ENCODE measurements around the gene CRISPLD2. TPM values are rescaled to one million over a fixed set of nuclear protein-coding genes. Genes with fewer than 3 reads are reported as not detected.
"Not testable (repeated sequence)": the region's sequence is repeated elsewhere in the genome, so short reads cannot be mapped to it uniquely, and the experiment has no call there.

Gene CRISPLD2
- polyA plus RNA-seq, 1 donor from 2014 or later, result 0.06 TPM

GRCh38 chr16:84869473-84869845 is 49.7 kb downstream of the CRISPLD2 start:
- no peaks in the 10 kb centered on the region for H4K20me1 ChIP-seq (ENCODE audit: insufficient read depth)
- H3K79me2 ChIP-seq (replicated peaks; ENCODE audit: insufficient read depth, low read length), result no peaks in the 10 kb centered on the region
- H3K4me3 ChIP-seq (ENCODE audit: low read length), result no peak overlapping the region
- no peaks in the 10 kb centered on the region for H3K9me2 ChIP-seq (ENCODE audit: insufficient read depth, low read length)
- no peak overlapping the region for H2AFZ ChIP-seq (ENCODE audit: low read depth, low read length)
- no peaks in the 10 kb centered on the region for H3K27me3 ChIP-seq (ENCODE audit: insufficient read depth, low read depth, low read length)
- no peak overlapping the region for H3K27ac ChIP-seq (ENCODE audit: low read length)
- no peak for TF ChIP-seq MXI1 (conservative IDR thresholded peaks at IDR 0.05; ENCODE audit: poor library complexity, severe bottlenecking)
- H3K36me3 ChIP-seq (ENCODE audit: insufficient read depth, low read length), result no peaks in the 10 kb centered on the region
- no peaks in the 10 kb centered on the region for H3K9me3 ChIP-seq (ENCODE audit: low read length)
- H3K4me2 ChIP-seq (ENCODE audit: low read length), result no peak overlapping the region
- H3K9ac ChIP-seq (ENCODE audit: low read length), result no peak overlapping the region
- H3F3A ChIP-seq (ENCODE audit: insufficient read depth, low read length, poor library complexity, severe bottlenecking), result no peaks in the 10 kb centered on the region

GRCh38 chr16:84872971-84873370 is 53.2 kb downstream of the CRISPLD2 start:
- not testable (repeated sequence) for H3K27me3 ChIP-seq (ENCODE audit: insufficient read depth, low read depth, low read length); H3K9me3 ChIP-seq (ENCODE audit: low read length); H3K4me3 ChIP-seq (ENCODE audit: low read length); H3F3A ChIP-seq (ENCODE audit: insufficient read depth, low read length, poor library complexity, severe bottlenecking); H3K9ac ChIP-seq (ENCODE audit: low read length); H3K36me3 ChIP-seq (ENCODE audit: insufficient read depth, low read length); H3K4me2 ChIP-seq (ENCODE audit: low read length); H3K9me2 ChIP-seq (ENCODE audit: insufficient read depth, low read length); H3K27ac ChIP-seq (ENCODE audit: low read length); H4K20me1 ChIP-seq (ENCODE audit: insufficient read depth); H2AFZ ChIP-seq (ENCODE audit: low read depth, low read length); H3K79me2 ChIP-seq (replicated peaks; ENCODE audit: insufficient read depth, low read length)

GRCh38 chr16:84874004-84874435 is 54.2 kb downstream of the CRISPLD2 start:
- H4K20me1 ChIP-seq (ENCODE audit: insufficient read depth), result no peaks in the 10 kb centered on the region

More at GRCh38 chr16:84874004-84874435, 54.2 kb downstream of the CRISPLD2 start:
- no peak overlapping the region for H3K4me3 ChIP-seq (ENCODE audit: low read length)
- no peaks in the 10 kb centered on the region for H3K9me3 ChIP-seq (ENCODE audit: low read length)
- H3K4me2 ChIP-seq (ENCODE audit: low read length), result no peak overlapping the region
- H3K27me3 ChIP-seq (ENCODE audit: insufficient read depth, low read depth, low read length), result no peaks in the 10 kb centered on the region
- H3K9me2 ChIP-seq (ENCODE audit: insufficient read depth, low read length), result no peaks in the 10 kb centered on the region
- no peaks in the 10 kb centered on the region for H3K36me3 ChIP-seq (ENCODE audit: insufficient read depth, low read length)
- no peak overlapping the region for H3K27ac ChIP-seq (ENCODE audit: low read length)
- H3F3A ChIP-seq (ENCODE audit: insufficient read depth, low read length, poor library complexity, severe bottlenecking), result no peaks in the 10 kb centered on the region
- H3K79me2 ChIP-seq (replicated peaks; ENCODE audit: insufficient read depth, low read length), result no peaks in the 10 kb centered on the region
- no peak overlapping the region for H3K9ac ChIP-seq (ENCODE audit: low read length)
- H2AFZ ChIP-seq (ENCODE audit: low read depth, low read length), result no peak overlapping the region
- TF ChIP-seq RAD21 (conservative IDR thresholded peaks at IDR 0.05) (no peak), SMC3 (conservative IDR thresholded peaks at IDR 0.05; ENCODE audit: poor library complexity) (no peak), CTCF (IDR thresholded peaks at IDR 0.05; ENCODE audit: poor library complexity, severe bottlenecking) (no peak), MXI1 (conservative IDR thresholded peaks at IDR 0.05; ENCODE audit: poor library complexity, severe bottlenecking) (no peak), EZH2 (IDR thresholded peaks at IDR 0.05; ENCODE audit: borderline replicate concordance, insufficient read depth, low read length, poor library complexity, severe bottlenecking) (no peak), TAF1 (IDR thresholded peaks at IDR 0.05; ENCODE audit: low read depth) (no peak), REST (IDR thresholded peaks at IDR 0.05; ENCODE audit: borderline replicate concordance) (no peak), POLR2AphosphoS5 (IDR thresholded peaks at IDR 0.05) (no peak), EP300 (conservative IDR thresholded peaks at IDR 0.05; ENCODE audit: poor library complexity, severe bottlenecking) (no peak)
